ENCODE measurements around the gene CYP2D6.
"Not testable (repeated sequence)": the region's sequence is repeated elsewhere in the genome, so short reads cannot be mapped to it uniquely, and the experiment has no call there.

CYP2D6 gene

GRCh38 chr22:42158456-42159132, 28.0 kb upstream of the CYP2D6 start:
- DNase-seq (ENCODE audit: low read depth), result no peak

GRCh38 chr22:42156598-42156997, 26.0 kb upstream of the CYP2D6 start:
- no peak for DNase-seq (ENCODE audit: low read depth)

- no peak for DNase-seq (ENCODE audit: low read depth)
Measured at GRCh38 chr22:42156121-42156520, 25.5 kb upstream of the CYP2D6 start.

GRCh38 chr22:42155053-42155543, 24.5 kb upstream of the CYP2D6 start:
- no peak for DNase-seq (ENCODE audit: low read depth)

GRCh38 chr22:42154293-42155052, 23.9 kb upstream of the CYP2D6 start:
- no peak for DNase-seq (ENCODE audit: low read depth)

- DNase-seq (ENCODE audit: low read depth), result no peak
Measured at GRCh38 chr22:42152661-42153270, 22.2 kb upstream of the CYP2D6 start.

- no peak for DNase-seq (ENCODE audit: low read depth)
Measured at GRCh38 chr22:42151924-42152635, 21.5 kb upstream of the CYP2D6 start.

GRCh38 chr22:42150727-42151590, 20.3 kb upstream of the CYP2D6 start:
- DNase-seq (ENCODE audit: low read depth), result no peak

GRCh38 chr22:42149798-42150197, 19.2 kb upstream of the CYP2D6 start:
- not testable (repeated sequence) for DNase-seq (ENCODE audit: low read depth)

- DNase-seq (ENCODE audit: low read depth), result no peak
Measured at GRCh38 chr22:42145175-42145574, 14.6 kb upstream of the CYP2D6 start.

GRCh38 chr22:42143859-42144822, 13.5 kb upstream of the CYP2D6 start:
- not testable (repeated sequence) for DNase-seq (ENCODE audit: low read depth)

GRCh38 chr22:42142771-42143461, 12.3 kb upstream of the CYP2D6 start:
- DNase-seq (ENCODE audit: low read depth), result no peak

GRCh38 chr22:42141307-42142057, 10.9 kb upstream of the CYP2D6 start:
- DNase-seq (ENCODE audit: low read depth), result not testable (repeated sequence)

GRCh38 chr22:42140153-42140552, 9.5 kb upstream of the CYP2D6 start:
- DNase-seq (ENCODE audit: low read depth), result not testable (repeated sequence)

- DNase-seq (ENCODE audit: low read depth), result not testable (repeated sequence)
Measured at GRCh38 chr22:42139508-42139907, 8.9 kb upstream of the CYP2D6 start.

- no peak for DNase-seq (ENCODE audit: low read depth)
Measured at GRCh38 chr22:42138972-42139371, 8.4 kb upstream of the CYP2D6 start.

GRCh38 chr22:42138122-42138770, 7.6 kb upstream of the CYP2D6 start:
- DNase-seq (ENCODE audit: low read depth), result no peak

GRCh38 chr22:42135688-42136087, 5.1 kb upstream of the CYP2D6 start:
- DNase-seq (ENCODE audit: low read depth), result not testable (repeated sequence)

Data from T-helper 22 cell (primary cell).